ENCODE measurements around the gene SDK1. TPM values are rescaled to one million over a fixed set of nuclear protein-coding genes. Genes with fewer than 3 reads are reported as not detected.

The SDK1 gene
- total RNA-seq, 1 donor from 2014 or later = 1.3 TPM

DNA sequence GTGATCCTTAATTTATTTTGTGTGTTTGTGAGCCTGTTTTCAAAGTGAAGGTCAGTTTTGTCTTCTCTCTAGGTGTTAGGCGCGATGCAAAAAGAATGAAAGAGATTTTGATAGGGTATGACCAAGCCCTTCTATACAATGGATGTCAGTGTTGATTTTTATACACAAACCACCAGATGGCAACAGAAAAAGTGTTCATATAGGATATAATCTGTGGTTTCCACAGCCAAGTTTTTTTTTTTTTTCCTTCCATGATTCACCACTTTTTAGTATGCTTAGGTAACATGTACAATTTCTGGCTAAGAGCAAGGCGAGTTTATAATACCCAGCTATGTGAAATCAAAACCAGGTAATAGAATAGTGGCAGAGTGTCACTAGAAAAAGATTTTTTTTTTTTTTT, 8.1 kb downstream of the SDK1 start:
- H3K4me3 Mint-ChIP-seq = no peak overlapping the region
- TF ChIP-seq, protein P1, sequence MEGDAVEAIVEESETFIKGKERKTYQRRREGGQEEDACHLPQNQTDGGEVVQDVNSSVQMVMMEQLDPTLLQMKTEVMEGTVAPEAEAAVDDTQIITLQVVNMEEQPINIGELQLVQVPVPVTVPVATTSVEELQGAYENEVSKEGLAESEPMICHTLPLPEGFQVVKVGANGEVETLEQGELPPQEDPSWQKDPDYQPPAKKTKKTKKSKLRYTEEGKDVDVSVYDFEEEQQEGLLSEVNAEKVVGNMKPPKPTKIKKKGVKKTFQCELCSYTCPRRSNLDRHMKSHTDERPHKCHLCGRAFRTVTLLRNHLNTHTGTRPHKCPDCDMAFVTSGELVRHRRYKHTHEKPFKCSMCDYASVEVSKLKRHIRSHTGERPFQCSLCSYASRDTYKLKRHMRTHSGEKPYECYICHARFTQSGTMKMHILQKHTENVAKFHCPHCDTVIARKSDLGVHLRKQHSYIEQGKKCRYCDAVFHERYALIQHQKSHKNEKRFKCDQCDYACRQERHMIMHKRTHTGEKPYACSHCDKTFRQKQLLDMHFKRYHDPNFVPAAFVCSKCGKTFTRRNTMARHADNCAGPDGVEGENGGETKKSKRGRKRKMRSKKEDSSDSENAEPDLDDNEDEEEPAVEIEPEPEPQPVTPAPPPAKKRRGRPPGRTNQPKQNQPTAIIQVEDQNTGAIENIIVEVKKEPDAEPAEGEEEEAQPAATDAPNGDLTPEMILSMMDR (IDR thresholded peaks at IDR 0.05) = no peak
- DNase-seq (no peak), ATAC-seq (ENCODE audit: low read depth) (no peak)
- H3K27ac Mint-ChIP-seq = no peak overlapping the region
- ChIA-PET CTCF (no interaction called here), POLR2A (interaction anchor here (0.6 kb wide), 1 partner anchor 1416 kb away, joined by 9 read pairs; no protein-coding TSS in a partner anchor)
- H3K9me3 Mint-ChIP-seq = no peaks in the 10 kb centered on the region
- intact Hi-C loops (cut with micrococcal nuclease) = no loop called here
- peaks cover 7% of the 10 kb centered on the region for H3K4me1 Mint-ChIP-seq
- peaks cover 30% of the 10 kb centered on the region for H3K27me3 Mint-ChIP-seq
- H3K36me3 Mint-ChIP-seq (ENCODE audit: low read depth) = no peaks in the 10 kb centered on the region

- no peak for DNase-seq
- intact Hi-C loops (cut with micrococcal nuclease) = no loop called here
- Mint-ChIP-seq H3K4me1 (peaks cover 7% of the 10 kb centered on the region), H3K36me3 (ENCODE audit: low read depth) (no peaks in the 10 kb centered on the region), H3K9me3 (no peaks in the 10 kb centered on the region), H3K4me3 (no peak overlapping the region), H3K27ac (no peak overlapping the region), H3K27me3 (peaks cover 27% of the 10 kb centered on the region)
- no peak for ATAC-seq (ENCODE audit: low read depth)
- CTCF ChIA-PET = interaction anchor here (0.8 to 1.3 kb wide), 2 partner anchors 9 to 587 kb away, joined by 3 to 4 read pairs; partner anchors contain the start of gene SDK1
- POLR2A ChIA-PET = interaction anchor here (0.6 kb wide), 1 partner anchor 1415 kb away, joined by 9 read pairs; no protein-coding TSS in a partner anchor
- TF ChIP-seq, protein P1 (IDR thresholded peaks at IDR 0.05) = no peak
These were observed 8.9 kb downstream of the SDK1 start for GRCh38 chr7:3309956-3310355.

GRCh38 chr7:3310884-3311283, 9.8 kb downstream of the SDK1 start:
- Mint-ChIP-seq H3K27ac (no peak overlapping the region), H3K9me3 (no peaks in the 10 kb centered on the region), H3K27me3 (peaks cover 27% of the 10 kb centered on the region), H3K36me3 (ENCODE audit: low read depth) (no peaks in the 10 kb centered on the region), H3K4me1 (peaks cover 7% of the 10 kb centered on the region), H3K4me3 (no peak overlapping the region)
- CTCF ChIA-PET = interaction anchor here (0.8 to 1.3 kb wide), 2 partner anchors 10 to 586 kb away, joined by 3 to 4 read pairs; partner anchors contain the start of gene SDK1
- POLR2A ChIA-PET = no interaction called here
- TF ChIP-seq, protein P1 (IDR thresholded peaks at IDR 0.05) = no peak
- intact Hi-C loops (cut with micrococcal nuclease) = no loop called here
- ATAC-seq (ENCODE audit: low read depth) (no peak), DNase-seq (no peak)

DNA sequence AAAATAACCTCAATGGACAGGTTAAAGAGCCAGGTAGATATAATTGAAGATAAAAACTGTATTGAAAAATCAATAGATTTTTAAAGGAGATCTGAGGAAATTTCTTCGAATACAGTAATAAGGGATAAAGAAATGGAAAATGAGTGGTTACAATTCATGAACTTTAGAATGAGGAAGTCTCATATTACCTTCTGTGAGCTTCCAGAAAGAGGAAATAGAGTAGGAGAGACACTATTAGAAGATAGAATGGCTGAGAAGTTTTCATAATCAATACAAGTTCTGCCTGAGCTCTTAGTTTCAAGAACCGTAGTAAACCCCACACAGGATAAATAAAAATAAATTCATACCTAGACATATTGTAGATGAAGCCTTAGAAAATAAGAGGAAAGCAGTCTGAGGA, 11.5 kb downstream of the SDK1 start:
- Mint-ChIP-seq H3K4me1 (peaks cover 7% of the 10 kb centered on the region), H3K27ac (no peak overlapping the region), H3K36me3 (ENCODE audit: low read depth) (no peaks in the 10 kb centered on the region), H3K9me3 (no peaks in the 10 kb centered on the region), H3K4me3 (no peak overlapping the region), H3K27me3 (peaks cover 27% of the 10 kb centered on the region)
- DNase-seq (no peak), ATAC-seq (ENCODE audit: low read depth) (no peak)
- TF ChIP-seq, protein P1 (IDR thresholded peaks at IDR 0.05) = no peak
- CTCF ChIA-PET = no interaction called here
- POLR2A ChIA-PET = no interaction called here
- intact Hi-C loops (cut with micrococcal nuclease) = no loop called here

- Mint-ChIP-seq H3K9me3 (no peaks in the 10 kb centered on the region), H3K4me3 (no peak overlapping the region), H3K36me3 (ENCODE audit: low read depth) (no peaks in the 10 kb centered on the region), H3K27me3 (peaks cover 8% of the 10 kb centered on the region), H3K27ac (no peak overlapping the region), H3K4me1 (no peaks in the 10 kb centered on the region)
- POLR2A ChIA-PET = no interaction called here
- ATAC-seq (ENCODE audit: low read depth) (no peak), DNase-seq (no peak)
- CTCF ChIA-PET = no interaction called here
- intact Hi-C loops (cut with micrococcal nuclease) = no loop called here
- TF ChIP-seq, protein P1 (IDR thresholded peaks at IDR 0.05) = no peak
These were observed 17.8 kb downstream of the SDK1 start for GRCh38 chr7:3318874-3319273.

Data from activated B cell treated with CpG ODN at 0.5 μM for 24 hours (primary cell).